Erythroblast (primary cell): ENCODE data around the gene PPP1R14C.

Experiments
- DNase-seq, 2 experiments: peaks; one replicate each; lab custom pipeline; 2025; lab: John Stamatoyannopoulos, UW
- GATA1 ChIP-seq: IDR thresholded peaks from 2 replicates; pipeline ENCODE4 v1.6.1; 2011; ENCODE audit warnings: low read depth, mild to moderate bottlenecking, control low read depth, low read length, moderate library complexity
- POLR2A ChIP-seq: IDR thresholded peaks from 2 replicates; pipeline ENCODE4 v1.6.1; 2011; ENCODE audit warnings: mild to moderate bottlenecking, low read length

Gene PPP1R14C

GRCh38 chr6:150271501-150272263 is 128.8 kb downstream of the PPP1R14C start:
- no peak for TF ChIP-seq GATA1
- no peak for TF ChIP-seq POLR2A
- DNase-seq, result peak; percentile 63 to 87

DNA sequence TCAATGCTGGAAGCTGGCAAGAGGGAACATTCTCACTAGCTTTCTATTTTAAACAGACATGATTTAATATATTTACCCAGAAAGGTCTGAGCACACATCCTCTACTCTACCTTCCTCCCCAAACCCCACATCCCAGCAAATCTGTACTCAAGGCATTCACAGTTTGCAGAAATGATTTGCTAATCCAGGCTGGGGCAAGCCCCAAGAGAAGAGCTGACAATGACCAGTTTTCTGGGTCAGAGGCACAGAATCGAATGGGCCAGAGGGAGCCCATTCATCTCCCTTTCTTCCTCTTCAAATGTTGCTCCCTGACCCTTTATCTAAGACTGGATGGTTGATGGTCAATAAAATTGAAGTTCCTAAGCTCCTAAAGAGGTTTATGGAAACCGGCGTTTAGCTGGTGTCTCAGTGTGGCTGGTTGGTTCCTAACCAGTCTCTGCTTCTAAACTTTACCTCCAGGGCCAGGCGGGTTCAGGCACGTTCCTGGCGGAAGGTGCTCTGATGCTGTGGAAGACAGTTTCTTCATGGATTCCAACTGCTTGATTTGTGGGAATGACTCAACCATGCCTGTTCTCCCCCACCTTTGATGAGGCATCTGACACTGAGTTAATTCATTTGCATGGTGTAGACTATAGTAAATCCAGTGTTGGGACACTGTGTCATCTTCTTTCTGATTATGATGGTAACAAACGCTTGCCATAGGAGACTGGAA is 129.6 kb downstream of the PPP1R14C start:
- DNase-seq, result no peak
- TF ChIP-seq POLR2A, result no peak
- TF ChIP-seq GATA1, result no peak

DNA sequence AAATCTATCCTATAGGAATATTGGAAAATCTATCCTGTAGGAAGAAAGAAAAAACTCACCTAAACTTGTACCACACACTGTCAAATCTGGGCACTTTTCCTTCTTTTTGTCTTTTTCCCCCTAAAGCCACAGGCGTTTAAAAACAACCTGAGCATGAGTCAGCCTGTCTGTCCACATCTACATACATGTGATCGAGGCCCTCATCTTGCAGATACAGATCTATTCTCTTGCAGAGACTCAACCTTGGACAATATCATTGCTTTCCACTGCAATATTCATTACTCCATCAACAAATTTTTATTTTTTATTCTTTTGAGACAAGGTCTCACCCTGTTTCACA is 130.1 kb downstream of the PPP1R14C start:
- peak in 1 of 2 experiments; percentile 5 for DNase-seq
- TF ChIP-seq POLR2A, result no peak
- TF ChIP-seq GATA1, result no peak

DNA sequence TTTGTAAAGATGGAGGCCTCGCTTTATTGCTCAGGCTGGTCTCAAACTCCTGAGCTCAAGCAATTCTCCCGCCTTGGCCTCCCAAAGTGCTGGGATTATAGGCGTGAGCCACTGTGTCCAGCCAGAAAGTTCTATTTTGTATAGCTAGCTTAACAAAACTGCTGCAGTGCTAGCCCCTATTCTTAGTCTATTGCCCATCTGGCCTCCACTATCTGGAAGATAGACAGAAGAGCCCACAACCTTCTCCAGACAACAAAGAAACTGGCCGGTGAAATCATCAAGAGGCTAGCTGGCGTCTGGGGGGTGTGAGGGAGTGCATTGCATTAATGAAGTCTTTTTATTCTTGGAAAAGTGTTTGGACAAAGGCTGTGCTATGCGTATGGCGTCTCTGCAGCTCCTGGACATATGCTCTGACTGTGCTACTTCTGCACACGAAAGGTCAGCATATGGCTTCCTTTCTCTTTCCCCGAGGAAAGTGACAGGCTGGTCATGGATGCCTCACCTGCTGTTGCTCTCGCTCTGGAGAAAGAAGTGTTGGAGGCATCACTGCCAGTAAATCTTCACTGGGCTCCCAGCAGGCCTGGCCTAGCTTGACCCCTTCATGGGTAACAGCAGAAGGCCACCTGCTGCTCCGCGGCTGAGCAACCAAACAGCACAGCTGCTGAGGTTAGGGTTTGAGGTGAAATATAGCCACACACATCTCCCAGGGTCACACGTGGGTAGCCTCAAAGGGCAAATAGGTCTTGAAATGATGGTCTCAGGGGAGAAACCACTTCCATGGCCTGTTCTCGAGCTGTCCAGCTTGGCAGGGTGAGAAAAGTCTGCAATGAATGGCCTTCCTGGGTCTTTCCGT is 130.8 kb downstream of the PPP1R14C start:
- no peak for DNase-seq
- TF ChIP-seq POLR2A, result no peak
- TF ChIP-seq GATA1, result no peak

DNA sequence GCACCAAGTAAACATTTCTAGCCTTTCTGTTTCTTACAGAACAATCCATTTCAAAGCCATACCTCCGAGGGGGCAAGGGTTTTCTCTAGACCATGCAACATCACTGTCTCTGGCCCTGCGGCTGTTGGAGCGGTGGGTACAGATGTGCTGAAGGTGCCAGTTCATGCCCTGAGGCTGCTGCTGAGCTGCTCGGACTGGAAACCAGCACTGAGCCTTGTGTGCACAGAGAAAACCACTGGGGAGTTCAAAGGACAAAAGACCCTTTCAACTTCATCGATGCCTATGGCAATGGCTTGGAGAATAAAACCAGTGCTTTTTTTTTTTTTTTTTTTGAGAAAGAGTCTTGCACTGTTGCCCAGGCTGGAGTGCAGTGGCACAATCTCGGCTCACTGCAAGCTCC is 132.6 kb downstream of the PPP1R14C start:
- TF ChIP-seq POLR2A (no peak), GATA1 (no peak)
- no peak for DNase-seq

DNA sequence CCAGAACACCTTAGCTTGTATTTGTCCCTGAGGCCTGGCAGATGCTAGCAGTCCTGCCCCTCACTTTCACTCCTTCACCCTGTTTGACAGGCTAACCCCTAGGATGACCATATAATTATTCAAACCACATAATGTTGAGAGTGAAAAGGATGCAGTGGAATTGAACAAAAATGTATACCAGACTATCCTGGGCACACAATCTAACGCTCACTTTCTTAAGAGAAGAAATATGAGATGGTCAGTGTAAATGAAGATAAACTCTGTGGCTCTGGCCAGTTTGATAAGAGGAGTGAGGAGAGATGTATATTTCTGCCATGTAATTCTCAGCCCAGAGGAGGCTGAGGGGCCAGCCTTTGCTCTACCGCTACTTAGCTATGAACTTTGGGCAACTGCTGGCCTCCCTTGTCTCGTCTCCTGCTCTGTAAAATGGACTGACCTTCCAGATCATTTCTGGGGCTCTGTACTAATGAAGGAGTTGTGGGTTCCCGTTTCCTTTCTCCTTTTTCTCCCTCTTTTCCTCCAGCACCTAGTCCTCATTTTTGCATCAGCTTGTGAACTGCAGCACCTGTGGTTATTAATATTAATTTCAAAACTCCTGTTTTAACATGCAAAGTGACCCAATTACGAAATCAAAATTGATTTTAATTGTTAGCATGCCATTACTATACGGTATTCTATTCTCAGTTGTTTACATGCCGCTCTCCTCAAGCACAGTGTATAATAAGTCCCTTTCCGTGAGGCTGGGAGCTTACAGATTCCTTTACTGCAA is 133.5 kb downstream of the PPP1R14C start:
- DNase-seq, result peak; percentile 36 to 79
- TF ChIP-seq GATA1, result no peak
- no peak for TF ChIP-seq POLR2A

- TF ChIP-seq POLR2A, result no peak
- TF ChIP-seq GATA1, result no peak
- DNase-seq, result no peak
Measured at GRCh38 chr6:150276937-150277742, 134.3 kb downstream of the PPP1R14C start.

DNA sequence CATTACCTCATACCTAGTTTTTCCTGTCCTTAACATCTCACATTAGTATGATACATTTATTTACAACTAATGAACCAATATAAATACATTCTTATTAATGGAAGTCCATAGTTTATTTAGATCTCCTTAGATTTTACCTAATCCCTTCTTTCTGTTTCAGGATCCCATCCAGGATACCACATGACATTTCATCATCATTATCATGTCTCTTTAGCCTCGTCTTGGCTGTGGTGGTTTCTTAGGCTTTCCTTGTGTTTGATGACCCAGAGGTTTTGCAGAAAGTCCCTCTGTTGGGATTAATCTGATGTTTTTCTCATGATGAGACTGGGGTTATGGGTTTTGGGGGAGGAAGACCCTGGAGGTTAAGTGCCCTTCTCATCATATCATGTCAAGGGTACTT is 136.7 kb downstream of the PPP1R14C start:
- DNase-seq, result no peak
- TF ChIP-seq GATA1, result no peak
- no peak for TF ChIP-seq POLR2A

DNA sequence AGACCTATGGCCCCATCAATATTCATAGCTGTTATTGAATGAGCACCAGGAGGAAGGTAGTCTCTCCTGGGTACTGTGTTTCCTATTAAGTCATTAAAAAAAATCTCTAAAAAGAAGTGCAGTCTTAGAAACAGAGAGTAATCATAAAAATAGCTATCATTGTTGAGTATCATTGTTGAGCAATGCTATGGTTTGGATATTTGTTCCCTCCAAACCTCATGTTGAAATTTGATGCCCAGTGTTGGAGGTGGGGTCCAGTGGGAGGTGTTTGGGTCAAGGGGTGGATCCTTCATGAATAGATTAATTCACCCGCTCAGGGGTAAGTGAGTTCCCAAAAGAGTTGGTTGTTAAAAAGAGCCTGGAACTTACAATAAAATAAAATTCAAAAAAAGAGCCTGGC is 137.9 kb downstream of the PPP1R14C start:
- TF ChIP-seq GATA1 (no peak), POLR2A (no peak)
- no peak for DNase-seq

GRCh38 chr6:150281767-150282166 is 138.9 kb downstream of the PPP1R14C start:
- TF ChIP-seq POLR2A (no peak), GATA1 (no peak)
- DNase-seq, result no peak

- DNase-seq, result no peak
- no peak for TF ChIP-seq GATA1
- TF ChIP-seq POLR2A, result no peak
Measured at GRCh38 chr6:150282806-150283205, 140.0 kb downstream of the PPP1R14C start.

DNA sequence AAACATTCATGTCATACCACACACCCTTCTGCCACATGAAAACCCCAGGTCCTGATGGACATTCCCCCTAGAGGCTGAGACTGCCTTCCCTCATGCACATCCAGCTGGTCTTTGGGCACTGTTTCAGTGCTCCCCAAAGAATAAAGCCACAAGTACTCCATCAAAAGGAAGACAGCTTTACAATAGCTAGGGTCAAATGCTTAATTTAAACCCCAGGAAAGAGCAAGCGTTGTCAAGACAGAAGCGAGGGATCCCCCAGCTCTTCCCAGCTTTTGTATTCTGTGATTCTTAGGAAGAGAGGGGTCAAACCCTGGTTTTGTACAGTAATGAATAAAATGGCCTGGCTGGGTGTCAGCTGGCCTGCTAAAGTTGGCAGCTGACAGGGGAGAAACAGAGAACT is 143.6 kb downstream of the PPP1R14C start:
- no peak for DNase-seq
- no peak for TF ChIP-seq POLR2A
